HepG2 (cell line): Measurements from ENCODE around the gene IER2. TPM values are rescaled to one million over a fixed set of nuclear protein-coding genes. Genes with fewer than 3 reads are reported as not detected.

Source experiments
- ARID2 ChIP-seq: sonication (generic); formaldehyde crosslinking; IDR thresholded peaks from 2 replicates; pipeline ENCODE4 v1.8.1; 2022; ENCODE audit warnings: mild to moderate bottlenecking, missing genetic modification reagents, borderline replicate concordance
- BRCA1 ChIP-seq: sonication (generic); formaldehyde crosslinking; IDR thresholded peaks from 2 replicates; pipeline ENCODE4 v1.4.0; 2020; ENCODE audit warnings: missing genetic modification reagents
- ETV6 ChIP-seq: sonication (generic); formaldehyde crosslinking; conservative IDR thresholded peaks from 2 replicates; pipeline ENCODE4 v1.4.0; 2020; ENCODE audit warnings: missing genetic modification reagents
- HNF4G ChIP-seq, 2 experiments: sonication (generic) in 1 of 2; formaldehyde crosslinking in 1 of 2; IDR thresholded peaks; 2 replicates each; pipeline versions ENCODE4 v1.4.0 to v1.6.1; 2011 to 2020; ENCODE audit warnings: borderline replicate concordance in 2 of 2, low read depth in 2 of 2, mild to moderate bottlenecking in 2 of 2, low read length in 1 of 2, missing genetic modification reagents in 1 of 2, moderate library complexity in 1 of 2
- KDM6A ChIP-seq: IDR thresholded peaks from 2 replicates; pipeline ENCODE4 v1.6.1; 2016; ENCODE audit warnings: low read depth
- LCORL ChIP-seq, 2 experiments: fragments of 450-650 bp in 1 of 2; sonication (generic) in 1 of 2; formaldehyde crosslinking in 1 of 2; IDR thresholded peaks; 2 replicates each; pipeline versions ENCODE4 v1.5.0 to v1.6.1; 2017 to 2020; ENCODE audit warnings: antibody characterized with exemption in 1 of 2, missing genetic modification reagents in 1 of 2
- PITX1 ChIP-seq: sonication (generic); formaldehyde crosslinking; IDR thresholded peaks from 2 replicates; pipeline ENCODE4 v1.5.1; 2020; ENCODE audit warnings: mild to moderate bottlenecking, missing genetic modification reagents
- TBX3 ChIP-seq: fragments of 450-650 bp; IDR thresholded peaks from 2 replicates; pipeline ENCODE4 v1.6.1; 2017; ENCODE audit warnings: antibody characterized with exemption, mild to moderate bottlenecking, inconsistent platforms, borderline replicate concordance
- ZBTB7A ChIP-seq: sonication (generic); formaldehyde crosslinking; IDR thresholded peaks from 2 replicates; pipeline ENCODE4 v1.8.0; 2022; ENCODE audit warnings: mild to moderate bottlenecking, missing genetic modification reagents
- ZMYM2 ChIP-seq: sonication (generic); formaldehyde crosslinking; IDR thresholded peaks from 2 replicates; pipeline ENCODE4 v1.8.0; 2022; ENCODE audit warnings: mild to moderate bottlenecking, missing genetic modification reagents
- ZNF607 ChIP-seq: sonication (generic); formaldehyde crosslinking; IDR thresholded peaks from 2 replicates; pipeline ENCODE4 v1.5.1; 2020; ENCODE audit warnings: missing genetic modification reagents, mild to moderate bottlenecking, borderline replicate concordance
- polyA plus RNA-seq, 8 experiments: library from polyadenylated mRNA; depleted of rRNA in 3 of 8; stranded (reverse) in 7 of 8; unstranded in 1 of 8; fragments of >200 nt; fragmentation: Illumina TruSeq in 4 of 8; extraction: Trizol in 4 of 8; gene quantifications; 2 replicates each; pipeline versions ENCODE4 v1.2.1 to v1.2.3, GENCODE V29; 2011 to 2016; ENCODE audit warnings: low read depth in 4 of 8, missing spikeins in 1 of 8, mixed read lengths in 1 of 8; ENCODE audit not compliant: insufficient read depth in 1 of 8
- total RNA-seq, 5 experiments: library from RNA; depleted of rRNA; stranded (reverse); fragments of >200 nt; fragmentation: Illumina TruSeq; extraction: Trizol; gene quantifications; 2 replicates each; pipeline ENCODE4 v1.2.3, GENCODE V29; 2016; ENCODE audit warnings: low read depth in 1 of 5
- TF ChIP-seq, protein P1 (sequence below): sonication (generic); formaldehyde crosslinking; IDR thresholded peaks from 2 replicates; pipeline ENCODE4 v1.5.0; 2020; ENCODE audit warnings: mild to moderate bottlenecking, missing genetic modification reagents
- TF ChIP-seq, protein P2 (sequence below): sonication (generic); formaldehyde crosslinking; IDR thresholded peaks from 2 replicates; pipeline ENCODE4 v1.8.1; 2022; ENCODE audit warnings: mild to moderate bottlenecking, missing genetic modification reagents
- TF ChIP-seq, protein P3 (sequence below), 2 experiments: fragments of 450-650 bp in 1 of 2; sonication (generic) in 1 of 2; formaldehyde crosslinking; IDR thresholded peaks; 2 replicates each; pipeline versions ENCODE4 v1.5.0 to v1.8.0; 2020 to 2022; ENCODE audit warnings: mild to moderate bottlenecking in 1 of 2, missing genetic modification reagents in 1 of 2
- TF ChIP-seq, protein P4 (sequence below): sonication (generic); formaldehyde crosslinking; conservative IDR thresholded peaks from 2 replicates; pipeline ENCODE4 v1.4.0; 2020; ENCODE audit warnings: mild to moderate bottlenecking, missing genetic modification reagents, moderate library complexity

IER2 gene
- total and polyA plus RNA-seq, 2 of the 13 experiments (the other 11 are each of a cell fraction or from before 2014, with no cell fraction given) = 10.1 to 14.3 TPM

DNA sequence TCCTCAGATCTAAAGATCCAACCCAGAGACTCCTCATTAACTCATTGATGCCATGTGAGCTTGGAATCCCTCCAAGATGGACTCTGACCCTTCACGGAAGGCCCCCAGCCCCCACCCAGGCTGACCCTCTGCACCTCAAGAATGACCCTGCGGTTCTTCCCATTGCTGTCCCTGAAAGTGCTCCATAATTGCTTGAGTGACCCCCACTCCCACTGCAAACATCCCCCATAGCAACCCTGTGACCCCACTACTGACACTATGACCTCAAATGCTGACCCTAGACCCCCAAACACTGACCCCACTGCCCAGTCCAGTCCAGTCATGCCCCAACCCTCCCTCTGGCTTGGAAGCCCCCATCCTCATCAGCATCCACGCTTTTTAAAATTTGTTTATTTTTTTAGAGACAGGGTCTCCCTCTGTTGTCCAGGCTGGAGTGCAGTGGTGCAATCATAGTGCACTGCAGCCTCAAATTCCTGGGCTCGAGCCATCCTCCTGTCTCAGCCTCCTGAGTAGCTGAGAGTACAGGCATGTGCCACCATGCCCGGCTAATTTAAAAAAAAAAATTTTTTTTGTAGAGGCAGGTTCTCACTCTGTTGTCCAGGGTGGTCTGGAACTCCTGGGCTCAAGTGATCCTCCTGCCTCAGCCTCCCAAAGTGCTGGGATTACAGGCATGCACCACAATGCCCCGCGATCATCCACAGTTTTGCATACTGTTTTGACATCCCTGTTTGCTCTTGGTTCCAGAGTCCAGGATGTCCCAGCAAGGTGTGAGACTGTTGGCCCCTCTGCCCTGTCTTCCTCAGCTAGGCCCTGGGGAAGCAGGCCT is 48.4 kb upstream of the IER2 start (continued):
- TF ChIP-seq, protein P1, sequence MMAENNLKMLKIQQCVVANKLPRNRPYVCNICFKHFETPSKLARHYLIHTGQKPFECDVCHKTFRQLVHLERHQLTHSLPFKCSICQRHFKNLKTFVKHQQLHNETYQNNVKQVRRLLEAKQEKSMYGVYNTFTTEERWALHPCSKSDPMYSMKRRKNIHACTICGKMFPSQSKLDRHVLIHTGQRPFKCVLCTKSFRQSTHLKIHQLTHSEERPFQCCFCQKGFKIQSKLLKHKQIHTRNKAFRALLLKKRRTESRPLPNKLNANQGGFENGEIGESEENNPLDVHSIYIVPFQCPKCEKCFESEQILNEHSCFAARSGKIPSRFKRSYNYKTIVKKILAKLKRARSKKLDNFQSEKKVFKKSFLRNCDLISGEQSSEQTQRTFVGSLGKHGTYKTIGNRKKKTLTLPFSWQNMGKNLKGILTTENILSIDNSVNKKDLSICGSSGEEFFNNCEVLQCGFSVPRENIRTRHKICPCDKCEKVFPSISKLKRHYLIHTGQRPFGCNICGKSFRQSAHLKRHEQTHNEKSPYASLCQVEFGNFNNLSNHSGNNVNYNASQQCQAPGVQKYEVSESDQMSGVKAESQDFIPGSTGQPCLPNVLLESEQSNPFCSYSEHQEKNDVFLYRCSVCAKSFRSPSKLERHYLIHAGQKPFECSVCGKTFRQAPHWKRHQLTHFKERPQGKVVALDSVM (CRISPR knock-in tag) = peak; percentile 97
- TF ChIP-seq ETV6 (CRISPR knock-in tag) = 0 out of 2 replicates have a peak, but pooled peaks have one; percentile 30
- peak; percentile 34; the same call in 1 of the 2 replicates for TF ChIP-seq PITX1 (CRISPR knock-in tag)
- TF ChIP-seq, protein P2, sequence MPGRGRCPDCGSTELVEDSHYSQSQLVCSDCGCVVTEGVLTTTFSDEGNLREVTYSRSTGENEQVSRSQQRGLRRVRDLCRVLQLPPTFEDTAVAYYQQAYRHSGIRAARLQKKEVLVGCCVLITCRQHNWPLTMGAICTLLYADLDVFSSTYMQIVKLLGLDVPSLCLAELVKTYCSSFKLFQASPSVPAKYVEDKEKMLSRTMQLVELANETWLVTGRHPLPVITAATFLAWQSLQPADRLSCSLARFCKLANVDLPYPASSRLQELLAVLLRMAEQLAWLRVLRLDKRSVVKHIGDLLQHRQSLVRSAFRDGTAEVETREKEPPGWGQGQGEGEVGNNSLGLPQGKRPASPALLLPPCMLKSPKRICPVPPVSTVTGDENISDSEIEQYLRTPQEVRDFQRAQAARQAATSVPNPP (CRISPR knock-in tag) = 0 out of 2 replicates have a peak, but pooled peaks have one; percentile 12
- no peak for TF ChIP-seq LCORL (IDR thresholded peaks at IDR 0.05)
- peak; percentile 62; the same call in 1 of the 2 replicates for TF ChIP-seq LCORL (CRISPR knock-in tag; IDR thresholded peaks at IDR 0.05)
- no peak for TF ChIP-seq ZMYM2 (CRISPR knock-in tag)
- TF ChIP-seq, protein P3, sequence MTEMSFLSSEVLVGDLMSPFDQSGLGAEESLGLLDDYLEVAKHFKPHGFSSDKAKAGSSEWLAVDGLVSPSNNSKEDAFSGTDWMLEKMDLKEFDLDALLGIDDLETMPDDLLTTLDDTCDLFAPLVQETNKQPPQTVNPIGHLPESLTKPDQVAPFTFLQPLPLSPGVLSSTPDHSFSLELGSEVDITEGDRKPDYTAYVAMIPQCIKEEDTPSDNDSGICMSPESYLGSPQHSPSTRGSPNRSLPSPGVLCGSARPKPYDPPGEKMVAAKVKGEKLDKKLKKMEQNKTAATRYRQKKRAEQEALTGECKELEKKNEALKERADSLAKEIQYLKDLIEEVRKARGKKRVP (CRISPR knock-in tag; IDR thresholded peaks at IDR 0.05) = no peak
- 0 out of 2 replicates have a peak, but pooled peaks have one; percentile 46 for TF ChIP-seq ZBTB7A (CRISPR knock-in tag)
- TF ChIP-seq ZNF607 (CRISPR knock-in tag) = no peak
- TF ChIP-seq BRCA1 (CRISPR knock-in tag) = no peak
- 0 out of 2 replicates have a peak, but pooled peaks have one; percentile 17 for TF ChIP-seq ARID2 (CRISPR knock-in tag)
- TF ChIP-seq, protein P4, sequence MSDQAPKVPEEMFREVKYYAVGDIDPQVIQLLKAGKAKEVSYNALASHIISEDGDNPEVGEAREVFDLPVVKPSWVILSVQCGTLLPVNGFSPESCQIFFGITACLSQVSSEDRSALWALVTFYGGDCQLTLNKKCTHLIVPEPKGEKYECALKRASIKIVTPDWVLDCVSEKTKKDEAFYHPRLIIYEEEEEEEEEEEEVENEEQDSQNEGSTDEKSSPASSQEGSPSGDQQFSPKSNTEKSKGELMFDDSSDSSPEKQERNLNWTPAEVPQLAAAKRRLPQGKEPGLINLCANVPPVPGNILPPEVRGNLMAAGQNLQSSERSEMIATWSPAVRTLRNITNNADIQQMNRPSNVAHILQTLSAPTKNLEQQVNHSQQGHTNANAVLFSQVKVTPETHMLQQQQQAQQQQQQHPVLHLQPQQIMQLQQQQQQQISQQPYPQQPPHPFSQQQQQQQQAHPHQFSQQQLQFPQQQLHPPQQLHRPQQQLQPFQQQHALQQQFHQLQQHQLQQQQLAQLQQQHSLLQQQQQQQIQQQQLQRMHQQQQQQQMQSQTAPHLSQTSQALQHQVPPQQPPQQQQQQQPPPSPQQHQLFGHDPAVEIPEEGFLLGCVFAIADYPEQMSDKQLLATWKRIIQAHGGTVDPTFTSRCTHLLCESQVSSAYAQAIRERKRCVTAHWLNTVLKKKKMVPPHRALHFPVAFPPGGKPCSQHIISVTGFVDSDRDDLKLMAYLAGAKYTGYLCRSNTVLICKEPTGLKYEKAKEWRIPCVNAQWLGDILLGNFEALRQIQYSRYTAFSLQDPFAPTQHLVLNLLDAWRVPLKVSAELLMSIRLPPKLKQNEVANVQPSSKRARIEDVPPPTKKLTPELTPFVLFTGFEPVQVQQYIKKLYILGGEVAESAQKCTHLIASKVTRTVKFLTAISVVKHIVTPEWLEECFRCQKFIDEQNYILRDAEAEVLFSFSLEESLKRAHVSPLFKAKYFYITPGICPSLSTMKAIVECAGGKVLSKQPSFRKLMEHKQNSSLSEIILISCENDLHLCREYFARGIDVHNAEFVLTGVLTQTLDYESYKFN = peak; percentile 58; the same call in 1 of the 2 replicates
- peak; percentile 54 for TF ChIP-seq KDM6A (CRISPR knock-in tag)
- TF ChIP-seq HNF4G (IDR thresholded peaks at IDR 0.05; ENCODE audit: borderline replicate concordance, low read depth, low read length) = peak; percentile 53; the same call in 1 of the 2 replicates
- TF ChIP-seq HNF4G (CRISPR knock-in tag; IDR thresholded peaks at IDR 0.05; ENCODE audit: borderline replicate concordance, low read depth) = no peak
- TF ChIP-seq TBX3 = peak; percentile 74; the same call in 1 of the 2 replicates
